Tibial nerve (tissue), 4 donors: ENCODE data around the gene PLXNC1.

Source experiments
- EP300 ChIP-seq, 2 donors: sonication (generic); formaldehyde crosslinking; IDR thresholded peaks; one replicate each; pipeline ENCODE4 v1.6.1; 2017; ENCODE audit warnings: antibody characterized with exemption in 2 of 2, mild to moderate bottlenecking in 1 of 2
- POLR2A ChIP-seq, 2 donors: fragments of 450-650 bp; IDR thresholded peaks; one replicate each; pipeline ENCODE4 v1.6.1; 2017; ENCODE audit warnings: antibody characterized with exemption in 2 of 2, mild to moderate bottlenecking in 2 of 2, moderate library complexity in 2 of 2
- TF ChIP-seq, protein P1 (sequence below), 5 experiments: fragments of 200-600 bp in 3 of 5; fragments of 450-650 bp in 2 of 5; sonication (generic) in 3 of 5; IDR thresholded peaks; one replicate each; pipeline ENCODE4 v1.5.1; 2016 to 2019; ENCODE audit warnings: antibody characterized with exemption in 5 of 5, mild to moderate bottlenecking in 3 of 5, moderate library complexity in 2 of 5

DNA sequence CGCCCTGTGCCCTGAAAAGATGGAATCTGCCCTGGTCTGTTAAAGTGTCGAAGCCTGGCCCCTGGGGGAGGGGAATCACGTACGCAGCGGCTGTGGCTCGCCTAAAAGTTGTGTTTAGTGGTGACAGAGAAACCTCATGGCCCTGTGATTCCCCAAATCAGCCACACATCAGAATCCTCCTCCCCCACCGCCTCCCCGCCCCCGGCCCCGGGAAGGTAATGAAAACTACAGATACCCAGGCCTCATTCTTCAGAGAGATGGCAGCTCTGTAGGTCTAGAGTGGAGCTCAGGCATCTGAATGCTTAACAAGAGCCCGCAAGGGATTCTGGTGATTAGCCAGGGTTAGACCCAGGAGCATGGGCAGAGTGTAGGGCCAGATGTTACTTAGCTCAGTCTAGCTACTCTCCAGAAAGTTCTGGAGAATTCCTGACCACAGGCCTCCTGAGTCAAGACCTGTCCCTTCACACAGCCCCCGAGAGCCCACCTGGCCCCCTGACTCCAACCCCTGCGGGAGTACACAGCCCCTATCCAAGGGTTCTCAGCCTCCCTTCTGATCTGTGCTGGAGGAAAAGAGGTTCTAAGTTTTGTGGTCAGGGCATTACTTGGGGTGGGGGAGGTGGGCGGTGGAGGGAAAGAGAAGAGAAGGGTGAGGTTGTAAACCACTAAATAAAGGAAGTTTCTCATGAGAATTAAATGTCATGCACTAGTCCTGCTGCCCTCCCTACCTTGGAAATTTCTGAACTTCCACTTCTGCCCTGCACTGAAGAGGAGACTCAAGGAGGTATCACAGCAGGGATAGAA, 114.8 kb downstream of the PLXNC1 start:
- TF ChIP-seq, protein P1, sequence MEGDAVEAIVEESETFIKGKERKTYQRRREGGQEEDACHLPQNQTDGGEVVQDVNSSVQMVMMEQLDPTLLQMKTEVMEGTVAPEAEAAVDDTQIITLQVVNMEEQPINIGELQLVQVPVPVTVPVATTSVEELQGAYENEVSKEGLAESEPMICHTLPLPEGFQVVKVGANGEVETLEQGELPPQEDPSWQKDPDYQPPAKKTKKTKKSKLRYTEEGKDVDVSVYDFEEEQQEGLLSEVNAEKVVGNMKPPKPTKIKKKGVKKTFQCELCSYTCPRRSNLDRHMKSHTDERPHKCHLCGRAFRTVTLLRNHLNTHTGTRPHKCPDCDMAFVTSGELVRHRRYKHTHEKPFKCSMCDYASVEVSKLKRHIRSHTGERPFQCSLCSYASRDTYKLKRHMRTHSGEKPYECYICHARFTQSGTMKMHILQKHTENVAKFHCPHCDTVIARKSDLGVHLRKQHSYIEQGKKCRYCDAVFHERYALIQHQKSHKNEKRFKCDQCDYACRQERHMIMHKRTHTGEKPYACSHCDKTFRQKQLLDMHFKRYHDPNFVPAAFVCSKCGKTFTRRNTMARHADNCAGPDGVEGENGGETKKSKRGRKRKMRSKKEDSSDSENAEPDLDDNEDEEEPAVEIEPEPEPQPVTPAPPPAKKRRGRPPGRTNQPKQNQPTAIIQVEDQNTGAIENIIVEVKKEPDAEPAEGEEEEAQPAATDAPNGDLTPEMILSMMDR (IDR thresholded peaks at IDR 0.05), result no peak
- TF ChIP-seq EP300 (IDR thresholded peaks at IDR 0.05) (no peak), POLR2A (IDR thresholded peaks at IDR 0.05) (no peak)
